GM21423 (cell line): ENCODE measurements around the gene GNGT1.

Source experiments
- ATAC-seq: cut with Tn5 transposase; IDR thresholded peaks from one replicate; pipeline ENCODE4 v1.9.1; 2021; ENCODE audit warnings: mild to moderate bottlenecking, moderate library complexity; ENCODE audit not compliant: unreplicated experiment

The GNGT1 gene

DNA sequence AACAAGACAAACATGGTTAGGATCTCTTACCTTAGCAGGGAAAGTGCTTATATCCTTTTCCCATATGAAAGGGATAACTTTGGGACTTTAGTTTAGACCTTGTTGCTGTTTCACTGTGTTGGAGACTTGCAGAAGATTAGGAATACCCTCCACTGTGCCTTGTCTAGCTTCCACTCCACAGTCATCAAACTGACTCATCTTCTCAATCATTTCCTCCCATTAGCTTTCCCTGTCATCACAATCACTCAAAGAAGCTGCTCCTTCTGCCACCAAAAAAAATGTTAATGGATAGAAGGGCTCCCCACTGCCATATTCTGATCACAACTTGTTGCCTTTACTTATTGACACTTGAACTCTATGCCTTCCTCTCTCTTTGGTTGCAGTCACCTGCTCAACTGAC lies 31.9 kb downstream of the GNGT1 start:
- no peak for ATAC-seq

DNA sequence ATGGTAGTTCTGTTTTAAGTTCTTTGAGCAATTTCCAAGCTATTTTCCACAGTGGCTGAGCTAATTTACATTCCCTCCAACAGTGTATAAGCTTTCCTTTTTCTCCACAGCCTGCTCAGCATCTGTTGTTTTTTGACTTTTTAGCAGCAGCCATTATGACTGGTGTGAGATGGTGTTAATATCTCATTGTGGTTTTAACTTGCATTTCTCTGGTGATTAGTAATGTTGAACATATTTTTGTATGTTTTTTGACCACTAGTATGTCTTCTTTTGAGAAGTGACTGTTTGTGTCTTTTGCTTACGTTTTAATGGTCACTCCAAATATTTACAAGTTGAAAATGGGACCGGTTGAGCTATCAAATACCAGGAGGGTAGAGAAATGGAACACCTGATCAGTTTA lies 35.6 kb downstream of the GNGT1 start:
- ATAC-seq: no peak

DNA sequence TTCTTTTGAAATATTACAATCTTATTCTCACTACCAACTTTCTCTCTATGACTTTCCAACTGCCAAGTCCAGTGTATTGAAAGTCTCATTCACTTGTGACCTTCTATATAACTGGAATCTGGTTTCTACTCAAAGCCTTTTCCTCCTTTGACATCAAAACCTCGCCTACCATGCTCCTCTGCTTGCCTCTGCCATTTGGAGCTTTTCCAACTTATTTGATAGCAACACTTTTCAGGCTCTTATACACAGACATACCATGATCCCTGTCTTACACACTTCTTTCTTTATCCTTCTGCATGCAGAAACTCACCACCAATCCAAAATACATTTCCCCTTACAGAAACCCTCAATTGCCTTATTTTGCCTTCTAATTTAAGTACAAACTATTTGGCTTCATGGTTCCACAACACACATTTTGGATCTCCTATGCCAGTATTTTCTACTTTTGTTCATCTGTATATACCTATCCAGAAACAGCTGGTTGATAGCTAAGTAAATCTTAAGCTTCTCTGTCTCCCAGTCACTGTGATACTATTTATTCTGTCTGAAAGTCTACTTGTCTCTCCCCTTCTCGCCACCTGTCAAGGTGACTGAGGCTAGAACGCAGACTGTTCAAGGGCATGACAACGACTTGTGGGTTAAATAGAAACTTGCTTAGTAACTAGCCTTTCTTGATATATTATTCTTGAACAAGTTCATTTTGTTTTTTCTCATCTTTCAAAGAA lies 37.6 kb downstream of the GNGT1 start:
- no peak for ATAC-seq

DNA sequence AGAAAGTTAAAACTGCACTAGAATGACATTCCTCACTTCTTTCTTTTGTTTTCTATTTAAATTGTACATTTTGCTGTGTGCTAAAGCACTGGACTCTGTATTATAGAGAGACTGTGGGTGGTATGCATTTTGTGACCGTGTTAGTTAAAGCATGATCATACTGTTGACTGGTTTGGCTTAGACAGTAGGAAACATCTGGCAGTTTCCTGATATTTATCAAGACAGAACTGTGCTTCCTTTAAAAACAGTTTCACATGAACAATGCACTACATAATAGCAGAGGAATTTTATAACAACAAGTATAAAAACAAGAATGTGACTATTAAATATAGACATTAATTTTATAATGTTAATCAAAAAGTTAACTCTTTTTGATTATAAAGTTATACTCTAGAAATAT lies 38.3 kb downstream of the GNGT1 start:
- no peak for ATAC-seq

DNA sequence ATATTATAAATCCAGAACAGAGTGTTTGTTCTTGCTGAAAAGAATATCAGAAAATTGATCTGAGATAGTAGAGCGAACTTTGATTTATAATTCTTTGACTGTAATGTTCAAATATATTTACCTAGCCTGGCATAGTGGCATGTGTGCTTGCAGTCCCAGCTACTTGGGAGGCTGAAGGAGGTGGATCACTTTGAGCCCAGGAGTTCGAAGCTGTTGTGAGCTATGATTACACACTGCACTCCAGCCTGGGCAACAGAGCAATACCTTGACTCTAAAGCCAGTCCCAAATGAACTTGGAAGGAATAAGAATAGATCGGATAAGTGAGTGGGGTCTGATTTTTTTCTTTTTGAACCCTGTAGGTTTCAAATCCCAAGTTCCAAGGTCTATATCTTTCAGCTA lies 38.7 kb downstream of the GNGT1 start:
- no peak for ATAC-seq

DNA sequence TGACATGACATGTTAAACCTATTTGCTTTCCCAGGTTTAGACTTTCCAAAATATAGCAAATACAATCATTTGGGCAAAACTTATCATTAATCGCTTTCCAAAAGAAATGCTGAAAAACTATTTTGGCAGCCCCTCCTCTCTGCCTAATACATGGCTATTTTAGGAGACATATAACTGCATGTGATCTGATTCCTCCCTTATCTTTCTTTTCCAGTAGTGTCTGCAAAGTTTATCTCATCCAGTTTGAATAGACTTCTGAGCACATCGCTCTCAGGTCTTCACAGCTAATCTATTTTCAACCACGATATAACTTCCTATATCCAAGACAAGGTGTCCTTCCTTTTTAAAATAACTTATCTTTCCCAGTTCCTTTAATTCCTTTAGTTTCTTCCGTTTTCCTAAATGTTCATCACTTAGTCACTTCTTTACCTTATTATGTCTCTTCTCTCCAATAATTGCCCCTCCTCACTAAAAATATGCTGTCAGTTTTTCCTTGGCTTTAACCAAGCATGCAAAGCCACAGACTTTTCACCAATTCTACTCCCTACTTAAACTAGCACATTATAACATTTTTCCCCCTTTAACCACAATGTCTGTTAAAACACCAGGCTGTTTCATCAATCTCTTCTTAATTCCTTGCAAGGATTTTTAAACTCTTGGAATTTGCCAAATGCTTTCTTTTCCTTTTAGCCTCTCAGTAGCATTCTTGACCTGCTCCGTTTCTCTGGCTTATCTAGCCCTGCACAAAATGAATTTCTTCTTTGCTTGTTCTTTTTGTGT lies 39.6 kb downstream of the GNGT1 start:
- ATAC-seq: no peak

DNA sequence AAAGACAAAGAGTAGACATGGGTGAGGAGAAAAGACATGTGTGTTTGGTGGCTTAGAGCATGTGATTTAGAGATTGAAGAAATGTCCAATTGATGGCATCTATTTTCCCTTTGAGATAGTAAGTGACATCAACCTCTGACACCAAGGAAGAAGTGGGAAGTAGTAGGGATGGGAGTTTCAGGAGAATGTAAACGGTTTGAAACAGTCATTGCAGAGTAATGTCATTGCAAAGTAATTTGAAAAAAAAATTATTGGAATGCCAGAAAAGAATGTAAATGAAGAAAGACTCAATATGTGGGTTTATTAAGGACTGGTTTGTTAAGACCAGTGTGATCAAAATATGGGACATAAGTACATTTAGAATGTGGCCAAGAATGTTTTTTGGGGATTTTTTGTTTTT lies 41.7 kb downstream of the GNGT1 start:
- no peak for ATAC-seq

DNA sequence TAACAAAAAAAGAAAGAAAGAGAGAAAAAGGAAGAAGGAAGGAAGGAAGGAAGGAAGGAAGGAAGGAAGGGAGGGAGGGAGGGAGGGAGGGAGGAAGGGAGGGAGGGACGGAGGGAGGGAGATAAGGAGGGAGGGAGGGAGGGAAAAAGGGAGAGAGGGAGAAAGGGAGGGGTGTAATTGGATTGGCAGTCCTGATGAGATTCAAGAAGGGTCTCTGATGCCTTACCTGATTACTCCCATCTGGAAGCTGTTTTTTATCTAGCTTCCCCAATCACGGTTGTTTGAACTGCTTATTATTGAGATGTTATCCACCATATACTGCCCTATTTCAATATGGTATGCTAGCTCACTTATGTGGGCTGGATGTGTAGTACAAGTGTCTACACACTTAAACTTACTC lies 42.5 kb downstream of the GNGT1 start:
- ATAC-seq: no peak

DNA sequence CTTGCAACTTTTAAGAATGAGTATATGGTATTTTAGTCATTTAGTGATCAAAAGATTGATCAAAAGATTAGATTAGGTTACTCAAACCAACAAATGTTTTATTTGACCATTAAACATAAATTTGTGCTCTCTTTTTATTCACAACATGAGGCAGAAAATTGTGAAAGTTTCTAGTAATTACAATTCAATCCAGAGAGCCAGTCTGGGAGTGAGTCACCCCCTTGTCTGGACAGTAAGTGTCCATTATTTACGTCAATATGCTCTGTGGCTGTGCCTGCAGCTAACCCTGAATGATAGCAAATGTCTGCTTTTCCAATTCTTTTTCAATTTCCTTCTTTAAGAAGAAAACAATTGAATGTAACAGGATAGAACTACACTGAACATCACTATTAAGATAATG lies 43.1 kb downstream of the GNGT1 start:
- no peak for ATAC-seq

DNA sequence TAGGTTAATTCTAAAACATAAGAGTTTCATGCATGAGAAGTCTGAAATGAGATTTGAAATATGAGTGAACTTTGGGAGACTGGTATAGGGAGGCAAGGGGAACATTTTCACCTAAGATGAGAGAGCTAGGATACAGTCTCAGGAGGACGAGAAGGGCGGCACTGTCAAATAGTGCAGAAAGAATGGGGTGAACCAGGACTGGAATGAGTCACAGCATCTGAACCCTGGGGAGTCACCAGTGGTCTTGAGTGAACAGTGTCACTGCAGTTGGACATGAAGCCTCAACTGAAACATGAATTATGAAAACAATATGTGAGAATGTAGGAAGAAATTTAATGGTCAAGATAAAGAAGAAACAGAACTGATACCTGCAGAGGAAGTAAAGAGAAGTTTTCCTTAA lies 48.9 kb downstream of the GNGT1 start:
- peak; percentile 62 for ATAC-seq

DNA sequence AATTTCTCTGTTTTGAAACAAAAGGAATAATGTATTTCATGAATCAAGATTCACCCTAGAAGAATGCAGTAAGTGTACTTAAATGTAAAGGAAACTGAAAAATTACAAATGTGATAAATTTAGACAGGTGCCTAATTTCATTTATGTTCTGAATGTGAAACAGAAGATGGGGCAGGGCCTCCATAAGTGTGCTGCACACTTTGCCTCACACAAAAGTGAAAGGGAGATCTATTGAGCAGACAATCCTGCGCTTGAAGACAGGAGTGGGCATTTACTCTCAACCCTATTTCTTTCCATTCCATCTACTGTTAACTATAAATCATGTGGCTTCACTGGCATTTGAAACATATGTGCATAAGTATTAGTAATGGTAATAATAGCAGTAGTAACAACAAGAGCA lies 51.4 kb downstream of the GNGT1 start:
- ATAC-seq: no peak

DNA sequence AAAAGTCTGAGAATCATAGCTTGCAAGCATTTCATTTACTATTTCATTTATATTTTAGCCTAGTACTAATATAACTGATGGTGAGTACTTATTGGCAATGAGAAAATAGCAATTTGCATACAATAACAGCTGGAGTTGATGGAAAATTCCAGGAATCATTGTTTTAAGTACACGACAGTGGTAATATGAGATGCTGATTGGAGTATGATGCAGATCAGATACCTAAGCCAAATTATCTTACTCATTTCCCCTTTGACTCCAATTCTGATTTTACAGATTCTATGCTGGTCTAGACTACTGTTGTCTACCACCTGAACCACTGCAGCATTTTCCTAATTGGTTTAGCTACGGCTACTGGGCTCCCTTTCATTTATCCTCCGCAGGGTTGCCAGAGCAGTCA lies 51.8 kb downstream of the GNGT1 start:
- ATAC-seq: no peak

DNA sequence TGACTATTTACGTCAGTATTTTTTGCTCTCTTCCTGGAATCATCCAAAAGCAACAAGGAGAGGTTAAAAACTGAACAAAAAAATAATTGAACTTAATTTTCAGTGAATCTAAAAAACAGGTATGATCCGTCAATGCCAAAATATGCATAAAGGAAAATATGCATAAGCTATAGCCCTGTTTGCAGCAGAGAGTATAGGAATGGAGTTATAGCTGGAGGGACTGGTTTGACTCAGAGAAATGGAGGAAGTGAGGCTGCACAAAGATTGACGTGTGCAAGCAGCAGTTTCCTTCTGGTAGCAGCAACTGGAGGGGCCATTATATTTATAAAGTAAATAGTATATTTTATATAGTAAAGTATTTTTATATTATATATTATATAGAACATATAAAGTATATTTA lies 52.3 kb downstream of the GNGT1 start:
- no peak for ATAC-seq
